ENCODE measurements around the gene CCR9. TPM values are rescaled to one million over a fixed set of nuclear protein-coding genes. Genes with fewer than 3 reads are reported as not detected.

The CCR9 gene
- total RNA-seq, 1 donor from 2014 or later, result not detected

DNA sequence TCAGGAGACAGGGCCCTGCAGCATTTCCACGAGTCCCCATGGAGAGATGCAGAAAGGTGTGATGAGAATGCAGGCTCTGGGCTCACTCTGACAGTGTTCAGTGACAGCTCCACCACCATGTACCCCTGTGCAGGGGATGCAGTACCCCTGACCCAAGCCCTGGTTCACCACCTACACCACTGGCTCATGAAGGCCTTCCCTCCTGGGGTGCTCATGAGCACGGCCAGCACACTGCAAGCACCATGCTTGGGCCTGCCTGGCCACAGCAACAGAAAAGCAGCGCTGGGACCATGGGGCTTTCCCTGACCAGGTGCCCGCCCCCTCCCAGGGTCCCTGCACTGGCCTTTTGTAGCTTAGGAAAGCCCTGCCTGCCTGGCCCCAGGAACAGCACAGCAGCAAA lies 63.1 kb downstream of the CCR9 start:
- H3K27me3 Mint-ChIP-seq (ENCODE audit: unreplicated experiment), result peaks cover 1% of the 10 kb centered on the region
- TF ChIP-seq, protein P1, sequence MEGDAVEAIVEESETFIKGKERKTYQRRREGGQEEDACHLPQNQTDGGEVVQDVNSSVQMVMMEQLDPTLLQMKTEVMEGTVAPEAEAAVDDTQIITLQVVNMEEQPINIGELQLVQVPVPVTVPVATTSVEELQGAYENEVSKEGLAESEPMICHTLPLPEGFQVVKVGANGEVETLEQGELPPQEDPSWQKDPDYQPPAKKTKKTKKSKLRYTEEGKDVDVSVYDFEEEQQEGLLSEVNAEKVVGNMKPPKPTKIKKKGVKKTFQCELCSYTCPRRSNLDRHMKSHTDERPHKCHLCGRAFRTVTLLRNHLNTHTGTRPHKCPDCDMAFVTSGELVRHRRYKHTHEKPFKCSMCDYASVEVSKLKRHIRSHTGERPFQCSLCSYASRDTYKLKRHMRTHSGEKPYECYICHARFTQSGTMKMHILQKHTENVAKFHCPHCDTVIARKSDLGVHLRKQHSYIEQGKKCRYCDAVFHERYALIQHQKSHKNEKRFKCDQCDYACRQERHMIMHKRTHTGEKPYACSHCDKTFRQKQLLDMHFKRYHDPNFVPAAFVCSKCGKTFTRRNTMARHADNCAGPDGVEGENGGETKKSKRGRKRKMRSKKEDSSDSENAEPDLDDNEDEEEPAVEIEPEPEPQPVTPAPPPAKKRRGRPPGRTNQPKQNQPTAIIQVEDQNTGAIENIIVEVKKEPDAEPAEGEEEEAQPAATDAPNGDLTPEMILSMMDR (IDR thresholded peaks at IDR 0.05; ENCODE audit: unreplicated experiment), result no peak
- peaks cover 12% of the 10 kb centered on the region for H3K4me1 Mint-ChIP-seq (ENCODE audit: unreplicated experiment)
- H3K9me3 Mint-ChIP-seq (ENCODE audit: unreplicated experiment), result no peaks in the 10 kb centered on the region
- H3K27ac Mint-ChIP-seq (ENCODE audit: unreplicated experiment), result no peak overlapping the region
- peaks cover 26% of the 10 kb centered on the region for H3K36me3 Mint-ChIP-seq (ENCODE audit: low read depth, unreplicated experiment)
- no peak for DNase-seq (ENCODE audit: low spot score)
- no peak overlapping the region for H3K4me3 Mint-ChIP-seq (ENCODE audit: unreplicated experiment)

DNA sequence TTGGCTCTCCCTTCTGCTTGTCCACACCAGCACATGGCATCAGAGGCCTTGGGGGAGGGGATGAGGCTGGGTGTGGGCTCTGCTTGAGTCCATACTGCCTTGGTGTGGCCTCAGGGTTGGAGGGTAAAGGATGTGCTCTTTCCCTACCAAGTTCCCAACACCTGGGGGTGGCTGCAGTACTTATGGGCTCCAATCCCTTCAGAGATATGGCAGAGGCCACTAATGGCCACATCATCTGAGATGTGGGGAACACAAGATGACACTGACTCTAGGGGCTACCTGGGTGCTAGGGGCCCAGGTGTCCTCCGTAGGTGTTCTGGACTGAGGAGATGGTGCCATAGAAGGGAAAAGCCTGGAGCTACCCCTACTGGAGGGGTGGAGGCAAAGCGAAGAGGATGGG lies 63.8 kb downstream of the CCR9 start:
- Mint-ChIP-seq H3K4me3 (ENCODE audit: unreplicated experiment) (no peak overlapping the region), H3K27ac (ENCODE audit: unreplicated experiment) (no peak overlapping the region), H3K36me3 (ENCODE audit: low read depth, unreplicated experiment) (peaks cover 31% of the 10 kb centered on the region), H3K4me1 (ENCODE audit: unreplicated experiment) (peaks cover 12% of the 10 kb centered on the region), H3K9me3 (ENCODE audit: unreplicated experiment) (no peaks in the 10 kb centered on the region), H3K27me3 (ENCODE audit: unreplicated experiment) (peaks cover 1% of the 10 kb centered on the region)
- no peak for DNase-seq (ENCODE audit: low spot score)
- TF ChIP-seq, protein P1 (IDR thresholded peaks at IDR 0.05; ENCODE audit: unreplicated experiment), result no peak

DNA sequence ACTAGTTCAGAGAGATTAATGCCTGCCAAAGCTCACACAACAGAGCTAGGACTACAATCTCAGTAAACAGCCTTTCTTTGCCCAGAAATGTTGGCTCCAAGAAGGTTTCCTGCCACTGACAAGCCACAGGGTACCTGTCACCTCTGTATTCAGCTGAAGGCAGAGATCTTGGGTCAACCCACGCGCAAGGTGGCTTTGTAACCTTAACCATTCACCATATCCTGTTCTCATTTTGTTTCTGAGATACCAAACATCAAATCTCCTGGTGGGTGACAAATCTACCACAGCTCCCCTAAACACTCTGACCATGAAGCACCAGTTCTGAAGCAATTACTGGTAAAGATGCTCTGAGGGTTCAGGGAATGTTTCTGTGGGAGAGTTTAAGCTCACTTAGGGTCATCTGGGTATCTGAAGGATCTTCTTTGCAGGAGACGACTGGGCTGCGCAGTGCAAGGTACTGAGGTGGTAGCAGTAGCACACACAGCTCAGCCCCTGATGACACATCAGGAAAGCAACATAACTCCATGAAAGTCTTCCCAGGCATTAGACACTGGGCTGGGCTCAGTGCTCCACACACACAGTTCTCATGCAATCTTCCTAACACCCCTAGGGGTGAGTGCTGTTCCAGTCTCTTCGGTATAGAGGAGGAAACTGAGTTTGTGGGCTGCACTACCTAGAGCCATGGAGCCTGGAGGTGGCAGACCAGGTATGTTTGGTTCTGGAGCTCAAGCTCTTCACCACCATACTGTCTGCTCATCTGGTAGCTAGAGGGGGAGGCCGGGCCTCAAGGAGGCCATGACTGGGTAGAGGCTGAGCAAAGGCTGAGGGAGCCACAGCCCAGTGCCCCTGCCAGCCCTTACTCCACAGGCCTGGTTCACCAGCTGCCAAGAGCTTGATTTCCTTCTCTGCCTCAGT lies 64.6 kb downstream of the CCR9 start:
- Mint-ChIP-seq H3K27ac (ENCODE audit: unreplicated experiment) (no peak overlapping the region), H3K9me3 (ENCODE audit: unreplicated experiment) (no peaks in the 10 kb centered on the region), H3K27me3 (ENCODE audit: unreplicated experiment) (peaks cover 1% of the 10 kb centered on the region), H3K36me3 (ENCODE audit: low read depth, unreplicated experiment) (peaks cover 37% of the 10 kb centered on the region), H3K4me1 (ENCODE audit: unreplicated experiment) (peaks cover 12% of the 10 kb centered on the region), H3K4me3 (ENCODE audit: unreplicated experiment) (peak overlapping the region; percentile 15)
- TF ChIP-seq, protein P1 (IDR thresholded peaks at IDR 0.05; ENCODE audit: unreplicated experiment), result no peak
- DNase-seq (ENCODE audit: low spot score), result no peak

DNA sequence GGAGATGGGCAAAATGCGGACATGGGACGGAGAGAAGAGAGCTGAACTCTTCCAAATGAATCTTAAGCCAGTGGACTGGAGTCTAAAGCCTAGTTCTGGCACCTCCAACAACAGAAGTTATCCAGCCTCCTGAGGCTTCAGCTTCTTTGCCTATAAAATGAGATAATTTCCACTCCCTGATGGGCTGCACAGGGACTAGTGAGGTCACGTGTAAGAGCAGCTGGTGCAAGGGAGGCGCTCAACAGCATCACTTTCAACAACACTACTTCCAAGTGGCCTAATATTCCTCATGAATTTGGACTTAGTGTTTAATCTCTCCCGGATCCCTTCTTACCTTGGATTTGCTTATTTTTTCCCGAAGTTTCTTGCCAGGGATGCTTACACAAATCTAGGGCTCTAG lies 65.6 kb downstream of the CCR9 start:
- peaks cover 1% of the 10 kb centered on the region for H3K27me3 Mint-ChIP-seq (ENCODE audit: unreplicated experiment)
- H3K4me3 Mint-ChIP-seq (ENCODE audit: unreplicated experiment), result no peak overlapping the region
- no peak for DNase-seq (ENCODE audit: low spot score)
- H3K4me1 Mint-ChIP-seq (ENCODE audit: unreplicated experiment), result peaks cover 12% of the 10 kb centered on the region
- peaks cover 37% of the 10 kb centered on the region for H3K36me3 Mint-ChIP-seq (ENCODE audit: low read depth, unreplicated experiment)
- TF ChIP-seq, protein P1 (IDR thresholded peaks at IDR 0.05; ENCODE audit: unreplicated experiment), result no peak
- H3K27ac Mint-ChIP-seq (ENCODE audit: unreplicated experiment), result no peak overlapping the region
- H3K9me3 Mint-ChIP-seq (ENCODE audit: unreplicated experiment), result no peaks in the 10 kb centered on the region

DNA sequence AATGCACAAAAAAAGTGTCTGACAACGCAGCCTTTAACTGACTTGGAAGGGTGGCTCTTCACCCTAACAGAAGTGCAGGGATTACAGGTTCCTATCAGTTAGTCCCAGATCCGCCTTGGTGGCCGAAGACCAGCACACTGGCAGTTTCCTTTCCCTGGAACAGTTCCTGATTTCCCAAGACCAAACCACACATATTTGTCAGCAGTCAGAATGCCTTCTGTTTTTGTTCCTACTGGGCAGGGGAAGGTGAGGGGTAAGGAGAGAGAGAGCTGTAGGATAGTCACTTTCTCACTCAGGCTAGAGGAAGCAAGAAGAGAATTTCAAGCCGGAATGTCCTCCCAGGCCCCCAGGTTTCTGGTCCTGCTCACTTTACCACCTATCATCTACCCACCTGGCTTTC lies 66.1 kb downstream of the CCR9 start:
- H3K9me3 Mint-ChIP-seq (ENCODE audit: unreplicated experiment), result no peaks in the 10 kb centered on the region
- peaks cover 40% of the 10 kb centered on the region for H3K36me3 Mint-ChIP-seq (ENCODE audit: low read depth, unreplicated experiment)
- H3K4me1 Mint-ChIP-seq (ENCODE audit: unreplicated experiment), result peaks cover 12% of the 10 kb centered on the region
- peaks cover 1% of the 10 kb centered on the region for H3K27me3 Mint-ChIP-seq (ENCODE audit: unreplicated experiment)
- peak overlapping the region; percentile 59 for H3K27ac Mint-ChIP-seq (ENCODE audit: unreplicated experiment)
- DNase-seq (ENCODE audit: low spot score), result no peak
- H3K4me3 Mint-ChIP-seq (ENCODE audit: unreplicated experiment), result no peak overlapping the region
- TF ChIP-seq, protein P1 (IDR thresholded peaks at IDR 0.05; ENCODE audit: unreplicated experiment), result no peak
